ENCODE measurements around the gene SEMA3D.

GRCh38 chr7:85217085-85217484, 30.2 kb upstream of the SEMA3D start:
- TF ChIP-seq POLR2A (IDR thresholded peaks at IDR 0.05) (no peak), EP300 (IDR thresholded peaks at IDR 0.05) (no peak)
- TF ChIP-seq, protein P1, sequence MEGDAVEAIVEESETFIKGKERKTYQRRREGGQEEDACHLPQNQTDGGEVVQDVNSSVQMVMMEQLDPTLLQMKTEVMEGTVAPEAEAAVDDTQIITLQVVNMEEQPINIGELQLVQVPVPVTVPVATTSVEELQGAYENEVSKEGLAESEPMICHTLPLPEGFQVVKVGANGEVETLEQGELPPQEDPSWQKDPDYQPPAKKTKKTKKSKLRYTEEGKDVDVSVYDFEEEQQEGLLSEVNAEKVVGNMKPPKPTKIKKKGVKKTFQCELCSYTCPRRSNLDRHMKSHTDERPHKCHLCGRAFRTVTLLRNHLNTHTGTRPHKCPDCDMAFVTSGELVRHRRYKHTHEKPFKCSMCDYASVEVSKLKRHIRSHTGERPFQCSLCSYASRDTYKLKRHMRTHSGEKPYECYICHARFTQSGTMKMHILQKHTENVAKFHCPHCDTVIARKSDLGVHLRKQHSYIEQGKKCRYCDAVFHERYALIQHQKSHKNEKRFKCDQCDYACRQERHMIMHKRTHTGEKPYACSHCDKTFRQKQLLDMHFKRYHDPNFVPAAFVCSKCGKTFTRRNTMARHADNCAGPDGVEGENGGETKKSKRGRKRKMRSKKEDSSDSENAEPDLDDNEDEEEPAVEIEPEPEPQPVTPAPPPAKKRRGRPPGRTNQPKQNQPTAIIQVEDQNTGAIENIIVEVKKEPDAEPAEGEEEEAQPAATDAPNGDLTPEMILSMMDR (IDR thresholded peaks at IDR 0.05), result no peak

All from tibial nerve (tissue), 4 donors.